HepG2 (cell line): ENCODE measurements around the gene SUSD4. TPM values are rescaled to one million over a fixed set of nuclear protein-coding genes. Genes with fewer than 3 reads are reported as not detected.

Source experiments
- ATAC-seq: fragments of 200-7000 bp; cut with Tn5 transposase; 3 replicates; pipeline ENCODE4 v1.9.1; 2020; ENCODE audit warnings: mild to moderate bottlenecking, moderate library complexity
- BruUV-seq: library from RNA; stranded (reverse); fragments of 400-500 nt; replicated peaks from 2 replicates; lab custom pipeline; 2021; lab: Mats Ljungman, UMichigan
- CTCF ChIA-PET: fragments of 300-600 bp; formaldehyde crosslinking; extraction: SDS; loops from one replicate; lab custom pipeline; 2021; ENCODE audit warnings: low total read pairs, inconsistent platforms, low intra/inter-chr PET ratio; lab: Yijun Ruan, JAX
- POLR2A ChIA-PET: fragments of 350-600 bp; sonication (Branson Sonifier 250); formaldehyde crosslinking; loops from one replicate; lab custom pipeline; 2020; ENCODE audit warnings: antibody characterized with exemption, inconsistent platforms; lab: Yijun Ruan, JAX
- DNase-seq: peaks from one replicate; pipeline ENCODE4 v3.0.0-alpha.2; 2015; ENCODE audit warnings: low spot score
- FAIRE-seq: peaks from 3 replicates; lab custom pipeline; 2011; peaks lifted over from hg19 to GRCh38; lab: Jason Lieb, UNC
- H2AFZ ChIP-seq: one replicate; pipeline ENCODE4 v1.6.1; 2011; ENCODE audit warnings: low read length, inconsistent platforms
- H3K27ac ChIP-seq: fragments of 300-600 bp; 3 replicates; pipeline ENCODE4 v1.8.0; 2011; ENCODE audit warnings: mixed run types, mild to moderate bottlenecking, mixed read lengths, low read length, inconsistent platforms; ENCODE audit not compliant: insufficient read depth; ENCODE audit errors: extremely low read length
- H3K27me3 ChIP-seq, 2 experiments: fragments of 200-600 bp in 1 of 2; 2 replicates in 1 of 2; 3 replicates in 1 of 2; pipeline versions ENCODE4 v1.6.0 to v1.8.0; 2011; ENCODE audit warnings: low read length in 2 of 2, mild to moderate bottlenecking in 2 of 2, moderate library complexity in 2 of 2, inconsistent platforms in 1 of 2; ENCODE audit not compliant: insufficient read depth in 2 of 2, control insufficient read depth in 1 of 2
- H3K36me3 ChIP-seq, 2 experiments: fragments of 200-600 bp in 1 of 2; replicated peaks in 1 of 2; 2 replicates in 1 of 2; 3 replicates in 1 of 2; pipeline versions ENCODE4 v1.5.1 to v1.8.0; 2011; ENCODE audit warnings: low read length in 2 of 2, inconsistent platforms in 1 of 2; ENCODE audit not compliant: insufficient read depth in 2 of 2, control insufficient read depth in 1 of 2
- H3K4me1 ChIP-seq: 2 replicates; pipeline ENCODE4 v1.5.1; 2012; ENCODE audit warnings: low read length, inconsistent platforms; ENCODE audit not compliant: insufficient read depth
- H3K4me2 ChIP-seq: 2 replicates; pipeline ENCODE4 v1.6.0; 2011; ENCODE audit warnings: low read depth, low read length, inconsistent platforms
- H3K4me3 ChIP-seq, 3 experiments: fragments of 200-600 bp in 1 of 3; sonication (generic), shearing (Covaris generic) in 1 of 3; replicated peaks in 1 of 3; 2 replicates each; pipeline ENCODE4 v1.5.1; 2011 to 2016; ENCODE audit warnings: low read length in 3 of 3, inconsistent platforms in 2 of 3, low read depth in 2 of 3, mild to moderate bottlenecking in 2 of 3, control low read depth in 1 of 3, mixed read lengths in 1 of 3; ENCODE audit not compliant: insufficient read depth in 1 of 3
- H3K79me2 ChIP-seq: one replicate; pipeline ENCODE4 v1.6.1; 2011; ENCODE audit warnings: low read length, inconsistent platforms; ENCODE audit not compliant: insufficient read depth
- H3K9ac ChIP-seq: 2 replicates; pipeline ENCODE4 v1.6.0; 2011; ENCODE audit warnings: mild to moderate bottlenecking, low read depth, low read length, inconsistent platforms; ENCODE audit not compliant: insufficient read depth
- H3K9me3 ChIP-seq: 2 replicates; pipeline ENCODE4 v1.5.1; 2012; ENCODE audit warnings: mild to moderate bottlenecking, low read length
- H4K20me1 ChIP-seq: 2 replicates; pipeline ENCODE4 v1.6.0; 2011; ENCODE audit warnings: inconsistent platforms, mild to moderate bottlenecking, low read length, moderate library complexity; ENCODE audit not compliant: insufficient read depth
- AFF4 ChIP-seq: sonication (generic); formaldehyde crosslinking; IDR thresholded peaks from 2 replicates; pipeline ENCODE4 v1.4.0; 2020; ENCODE audit warnings: missing genetic modification reagents
- GLI4 ChIP-seq: sonication (generic); formaldehyde crosslinking; IDR thresholded peaks from 2 replicates; pipeline ENCODE4 v1.5.1; 2020; ENCODE audit warnings: missing genetic modification reagents, mild to moderate bottlenecking, moderate library complexity, borderline replicate concordance
- HBP1 ChIP-seq: IDR thresholded peaks from 2 replicates; pipeline ENCODE4 v1.6.1; 2016; ENCODE audit warnings: low read depth, control low read depth
- KDM5B ChIP-seq: sonication (generic); formaldehyde crosslinking; IDR thresholded peaks from 2 replicates; pipeline ENCODE4 v1.4.0; 2020; ENCODE audit warnings: missing genetic modification reagents, mild to moderate bottlenecking, borderline replicate concordance
- MEIS1 ChIP-seq: sonication (generic); formaldehyde crosslinking; IDR thresholded peaks from 2 replicates; pipeline ENCODE4 v1.9.0; 2021; ENCODE audit warnings: mild to moderate bottlenecking, missing genetic modification reagents, moderate library complexity, borderline replicate concordance
- NRL ChIP-seq: sonication (generic); formaldehyde crosslinking; IDR thresholded peaks from 2 replicates; pipeline ENCODE4 v1.5.0; 2020; ENCODE audit warnings: missing genetic modification reagents, mild to moderate bottlenecking, moderate library complexity, borderline replicate concordance
- RBAK ChIP-seq: sonication (generic); formaldehyde crosslinking; IDR thresholded peaks from 2 replicates; pipeline ENCODE4 v1.5.1; 2020; ENCODE audit warnings: mild to moderate bottlenecking, missing genetic modification reagents
- SATB2 ChIP-seq: sonication (generic); formaldehyde crosslinking; IDR thresholded peaks from 2 replicates; pipeline ENCODE4 v1.5.0; 2020; ENCODE audit warnings: missing genetic modification reagents
- SRSF1 ChIP-seq: fragments of 200-400 bp; formaldehyde crosslinking; optimal IDR thresholded peaks from 2 replicates; pipeline ENCODE3; 2017; ENCODE audit warnings: mild to moderate bottlenecking, low read depth, low read length, moderate library complexity
- YEATS2 ChIP-seq: sonication (generic); formaldehyde crosslinking; IDR thresholded peaks from 2 replicates; pipeline ENCODE4 v1.4.0; 2020; ENCODE audit warnings: missing genetic modification reagents, borderline replicate concordance
- ZFYVE20 ChIP-seq: sonication (generic); formaldehyde crosslinking; IDR thresholded peaks from 2 replicates; pipeline ENCODE4 v1.8.0; 2023; ENCODE audit warnings: low read depth, mild to moderate bottlenecking, moderate library complexity, missing genetic modification reagents, borderline replicate concordance
- ZNF20 ChIP-seq: sonication (generic); formaldehyde crosslinking; IDR thresholded peaks from 2 replicates; pipeline ENCODE4 v1.4.0; 2020; ENCODE audit warnings: mild to moderate bottlenecking, moderate library complexity, missing genetic modification reagents
- ZNF24 ChIP-seq: fragments of 450-650 bp; IDR thresholded peaks from 2 replicates; pipeline ENCODE4 v1.6.1; 2017; ENCODE audit warnings: antibody characterized with exemption, mild to moderate bottlenecking
- ZNF280D ChIP-seq: sonication (generic); formaldehyde crosslinking; IDR thresholded peaks from 2 replicates; pipeline ENCODE4 v1.5.1; 2020; ENCODE audit warnings: mild to moderate bottlenecking, missing genetic modification reagents
- ZNF616 ChIP-seq: sonication (generic); formaldehyde crosslinking; IDR thresholded peaks from 2 replicates; pipeline ENCODE4 v1.5.0; 2020; ENCODE audit warnings: low read depth, mild to moderate bottlenecking, missing genetic modification reagents
- ZSCAN21 ChIP-seq: sonication (generic); formaldehyde crosslinking; IDR thresholded peaks from 2 replicates; pipeline ENCODE4 v1.8.0; 2022; ENCODE audit warnings: mild to moderate bottlenecking, missing genetic modification reagents, moderate library complexity, borderline replicate concordance
- WGBS: methylation state at CpG from one replicate; pipeline ENCODE4 v1.1.6; 2017; ENCODE audit warnings: low lambda C conversion rate; 5-methylcytosine and 5-hydroxymethylcytosine counted together
- in situ Hi-C: cut with HindIII; loops from 2 replicates; pipeline ENCODE4 v1.10.0; 2017; ENCODE audit warnings: low pct_unique_long_range_greater_than_20kb; ENCODE audit not compliant: extremely low pct_ligation_motif_present
- intact Hi-C: fragments of 100-400 bp; cut with micrococcal nuclease; formaldehyde crosslinking; loops from one replicate; pipeline ENCODE4 v1.10.0; 2022; ENCODE audit not compliant: unreplicated experiment
- polyA plus RNA-seq, 8 experiments: library from polyadenylated mRNA; depleted of rRNA in 3 of 8; stranded (reverse) in 7 of 8; unstranded in 1 of 8; fragments of >200 nt; fragmentation: Illumina TruSeq in 4 of 8; extraction: Trizol in 4 of 8; gene quantifications; 2 replicates each; pipeline versions ENCODE4 v1.2.1 to v1.2.3, GENCODE V29; 2011 to 2016; ENCODE audit warnings: low read depth in 4 of 8, missing spikeins in 1 of 8, mixed read lengths in 1 of 8; ENCODE audit not compliant: insufficient read depth in 1 of 8
- total RNA-seq, 5 experiments: library from RNA; depleted of rRNA; stranded (reverse); fragments of >200 nt; fragmentation: Illumina TruSeq; extraction: Trizol; gene quantifications; 2 replicates each; pipeline ENCODE4 v1.2.3, GENCODE V29; 2016; ENCODE audit warnings: low read depth in 1 of 5

Gene SUSD4
- total and polyA plus RNA-seq, 2 of the 13 experiments (the other 11 are each of a cell fraction or from before 2014, with no cell fraction given), result not detected

GRCh38 chr1:223256034-223256433, 107.9 kb downstream of the SUSD4 start (continued):
- no peak for TF ChIP-seq AFF4 (CRISPR knock-in tag)
- no peak for TF ChIP-seq ZNF24
- TF ChIP-seq SATB2 (CRISPR knock-in tag), result no peak
- no peak for TF ChIP-seq ZSCAN21
- TF ChIP-seq RBAK (CRISPR knock-in tag), result no peak
- no peak for TF ChIP-seq MEIS1
- TF ChIP-seq ZFYVE20 (CRISPR knock-in tag), result no peak
- TF ChIP-seq HBP1 (CRISPR knock-in tag), result no peak

- no TSS peak for BruUV-seq
- no peaks in the 10 kb centered on the region for H3K9me3 ChIP-seq
- H2AFZ ChIP-seq, result no peak overlapping the region
- FAIRE-seq, result no peak
- no peak overlapping the region for H3K27ac ChIP-seq
- 32% methylated on average over 3 of the region's 3 CpGs for WGBS
- intact Hi-C loops (loop anchor here (10.0 kb wide), 1 partner anchor 109 kb away; the partner anchor contains the start of gene TLR5), in situ Hi-C loops (no loop called here)
- no peak overlapping the region for H3K4me3 ChIP-seq
- ChIA-PET CTCF (no interaction called here), POLR2A (no interaction called here)
- H3K4me2 ChIP-seq, result no peak overlapping the region
- H3K79me2 ChIP-seq, result no peaks in the 10 kb centered on the region
- peaks cover 0 to 20% of the 10 kb centered on the region in 2 experiments; a peak in 2 of 5 replicates for H3K27me3 ChIP-seq
- DNase-seq, result no peak
- no peak overlapping the region for H3K9ac ChIP-seq
- no peaks in the 10 kb centered on the region for H3K36me3 ChIP-seq
- peaks cover under 1% of the 10 kb centered on the region; the same call in 1 of the 2 replicates for H3K4me1 ChIP-seq
- ATAC-seq, result no peak
- no peaks in the 10 kb centered on the region for H4K20me1 ChIP-seq
- no peak for TF ChIP-seq ZNF20 (CRISPR knock-in tag)
- no peak for TF ChIP-seq ZNF616 (CRISPR knock-in tag)
- TF ChIP-seq GLI4 (CRISPR knock-in tag), result no peak
- no peak for TF ChIP-seq YEATS2
- TF ChIP-seq ZNF280D, result no peak
- no peak for TF ChIP-seq KDM5B (CRISPR knock-in tag)
- no peak for TF ChIP-seq SRSF1
- no peak for TF ChIP-seq NRL
Measured at GRCh38 chr1:223253916-223254315, 110.1 kb downstream of the SUSD4 start.
